ENCODE data around the gene C6orf58. TPM values are rescaled to one million over a fixed set of nuclear protein-coding genes. Genes with fewer than 3 reads are reported as not detected.

Gene C6orf58
- total and polyA plus RNA-seq, 7 donors, result not detected

- Histone ChIP-seq H3K36me3 (ENCODE audit: insufficient read depth in 1 of 2, low read depth in 1 of 2) (no peaks in the 10 kb centered on the region), H3K4me1 (no peaks in the 10 kb centered on the region), H3K27ac (no peak overlapping the region), H3K9me3 (no peaks in the 10 kb centered on the region), H3K27me3 (ENCODE audit: insufficient read depth in 3 of 3, low read length in 2 of 3) (no peaks in the 10 kb centered on the region), H3K4me3 (no peak overlapping the region)
- TF ChIP-seq CTCF (IDR thresholded peaks at IDR 0.05), result no peak
- intact Hi-C loops (cut with DNase I), result no loop called here
- ATAC-seq (no peak), DNase-seq (no peak)
- 62 to 80% (median 74%) methylated on average over 1 of the region's 1 CpG for WGBS, 3 donors
Observed at GRCh38 chr6:127570739-127571389, 6.1 kb upstream of the C6orf58 start.

- H3K4me1 ChIP-seq, result no peaks in the 10 kb centered on the region
- no peak for TF ChIP-seq CTCF (IDR thresholded peaks at IDR 0.05)
- no peak for ATAC-seq
- DNase-seq, result no peak
- WGBS, 3 donors, result 56 to 63% (median 56%) methylated on average over 3 of the region's 3 CpGs
- intact Hi-C loops (cut with DNase I), result no loop called here
- H3K4me3 ChIP-seq, result no peak overlapping the region
- H3K9me3 ChIP-seq, result no peaks in the 10 kb centered on the region
- no peak overlapping the region for H3K27ac ChIP-seq
- no peaks in the 10 kb centered on the region for H3K36me3 ChIP-seq (ENCODE audit: insufficient read depth in 1 of 2, low read depth in 1 of 2)
- no peaks in the 10 kb centered on the region for H3K27me3 ChIP-seq (ENCODE audit: insufficient read depth in 3 of 3, low read length in 2 of 3)
Observed at GRCh38 chr6:127578900-127579299, 1.9 kb downstream of the C6orf58 start.

GRCh38 chr6:127581576-127581975 lies 4.6 kb downstream of the C6orf58 start:
- ATAC-seq, result no peak

GRCh38 chr6:127582777-127583462 lies 5.9 kb downstream of the C6orf58 start:
- H3K9me3 ChIP-seq, result no peaks in the 10 kb centered on the region
- 83 to 86% (median 85%) methylated on average over 4 of the region's 4 CpGs for WGBS, 3 donors
- H3K27ac ChIP-seq, result no peak overlapping the region
- no peak for TF ChIP-seq CTCF (IDR thresholded peaks at IDR 0.05)
- no peaks in the 10 kb centered on the region for H3K27me3 ChIP-seq (ENCODE audit: insufficient read depth in 3 of 3, low read length in 2 of 3)
- H3K4me1 ChIP-seq, result no peaks in the 10 kb centered on the region
- intact Hi-C loops (cut with DNase I), result no loop called here
- ATAC-seq (no peak), DNase-seq (no peak)
- H3K36me3 ChIP-seq (ENCODE audit: insufficient read depth in 1 of 2, low read depth in 1 of 2), result no peaks in the 10 kb centered on the region
- H3K4me3 ChIP-seq, result no peak overlapping the region

More at GRCh38 chr6:127581576-127581975, 4.6 kb downstream of the C6orf58 start:
- Histone ChIP-seq H3K4me3 (no peak overlapping the region), H3K27me3 (ENCODE audit: insufficient read depth in 3 of 3, low read length in 2 of 3) (no peaks in the 10 kb centered on the region), H3K4me1 (no peaks in the 10 kb centered on the region), H3K9me3 (no peaks in the 10 kb centered on the region), H3K36me3 (ENCODE audit: insufficient read depth in 1 of 2, low read depth in 1 of 2) (no peaks in the 10 kb centered on the region), H3K27ac (no peak overlapping the region)
- no peak for TF ChIP-seq CTCF (IDR thresholded peaks at IDR 0.05)
- intact Hi-C loops (cut with DNase I), result no loop called here
- no peak for DNase-seq
